ENCODE results near the gene HES1.
"Not testable (repeated sequence)": the region's sequence is repeated elsewhere in the genome, so short reads cannot be mapped to it uniquely, and the experiment has no call there.

HES1 gene

GRCh38 chr3:194124193-194124592 is 11.8 kb upstream of the HES1 start:
- DNase-seq (ENCODE audit: insufficient read length, low spot score) (no peak), FAIRE-seq (no peak)

- no peak for FAIRE-seq
- no peak for DNase-seq (ENCODE audit: insufficient read length, low spot score)
These were observed 10.5 kb upstream of the HES1 start for GRCh38 chr3:194125442-194125841.

GRCh38 chr3:194126790-194127189 is 9.2 kb upstream of the HES1 start:
- no peak for FAIRE-seq
- no peak for DNase-seq (ENCODE audit: insufficient read length, low spot score)

DNA sequence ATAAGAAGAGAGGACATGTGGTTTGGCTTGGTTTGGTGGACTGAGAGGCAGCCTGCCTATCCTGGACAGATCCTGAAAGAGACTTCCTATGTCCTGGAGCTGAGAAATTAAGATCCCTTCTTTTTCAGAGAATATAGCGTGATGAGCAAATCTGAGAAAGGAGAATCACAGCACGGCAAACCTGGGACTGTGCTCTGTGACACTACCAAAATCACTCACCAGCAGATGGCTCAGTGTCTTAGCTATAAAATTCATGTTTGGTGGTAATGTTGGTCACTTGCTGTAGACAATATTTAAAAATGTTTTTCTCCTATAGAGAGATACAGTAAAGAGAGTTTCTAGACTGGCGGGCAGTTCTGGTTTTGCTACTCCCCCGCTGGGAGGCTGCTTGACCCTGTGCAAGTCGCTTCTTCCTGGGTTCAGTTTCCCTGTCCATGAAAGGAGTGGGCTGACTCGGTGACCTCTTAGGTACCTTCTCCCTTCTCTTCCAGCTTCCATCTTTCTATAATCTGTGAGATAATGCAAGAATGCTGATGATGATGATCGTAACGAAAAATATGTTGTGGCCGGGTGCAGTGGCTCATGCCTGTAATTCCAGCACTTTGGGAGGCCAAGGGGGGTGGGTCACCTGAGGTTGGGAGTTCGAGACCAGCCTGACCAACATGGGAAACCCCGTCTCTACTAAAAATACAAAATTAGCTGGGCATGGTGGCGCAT is 7.6 kb upstream of the HES1 start:
- FAIRE-seq (no peak), DNase-seq (ENCODE audit: insufficient read length, low spot score) (no peak)

GRCh38 chr3:194128919-194129295 is 7.0 kb upstream of the HES1 start:
- FAIRE-seq; DNase-seq (ENCODE audit: insufficient read length, low spot score): not testable (repeated sequence)

GRCh38 chr3:194129581-194130133 is 6.3 kb upstream of the HES1 start:
- no peak for FAIRE-seq
- no peak for DNase-seq (ENCODE audit: insufficient read length, low spot score)

- DNase-seq (ENCODE audit: insufficient read length, low spot score): no peak
- FAIRE-seq: no peak
These were observed 5.8 kb upstream of the HES1 start for GRCh38 chr3:194130188-194130587.

DNA sequence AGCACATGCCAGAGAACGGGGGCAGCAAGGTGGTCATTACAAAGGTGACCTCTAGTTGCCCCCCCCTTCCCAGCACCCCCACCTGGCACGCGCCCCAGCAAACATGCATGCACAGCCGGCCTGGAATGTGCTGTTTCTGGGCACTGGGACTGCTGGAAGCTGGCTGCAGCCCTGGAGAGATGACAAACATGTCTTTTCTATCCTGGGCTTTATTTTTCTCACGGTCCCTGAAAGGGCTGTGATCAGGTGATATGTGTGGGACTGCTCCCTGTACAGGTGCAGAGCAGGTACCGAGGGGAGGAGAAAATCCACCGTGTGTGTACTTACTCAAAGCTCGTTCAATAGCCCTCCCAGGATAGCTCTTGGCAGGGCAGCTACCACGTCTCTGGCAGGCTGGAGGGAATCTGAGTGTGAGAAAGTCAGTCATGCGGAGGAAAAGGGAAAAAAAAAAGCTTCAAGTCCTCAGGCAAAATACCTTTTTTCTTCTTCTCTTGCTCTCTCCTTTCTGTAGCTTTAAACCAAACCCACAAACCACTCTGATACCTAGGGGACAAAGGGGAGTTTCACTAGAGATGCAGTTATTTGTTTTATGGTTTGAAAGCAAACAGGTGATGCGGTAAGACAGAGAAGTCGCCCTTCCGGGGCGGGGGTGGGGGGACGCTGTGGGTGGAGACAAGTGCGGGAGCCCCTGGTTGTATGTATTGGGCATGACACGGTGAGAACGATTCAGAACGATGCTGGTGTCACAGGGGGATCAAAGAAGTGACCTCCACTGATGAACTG is 5.0 kb upstream of the HES1 start:
- FAIRE-seq: no peak

DNA sequence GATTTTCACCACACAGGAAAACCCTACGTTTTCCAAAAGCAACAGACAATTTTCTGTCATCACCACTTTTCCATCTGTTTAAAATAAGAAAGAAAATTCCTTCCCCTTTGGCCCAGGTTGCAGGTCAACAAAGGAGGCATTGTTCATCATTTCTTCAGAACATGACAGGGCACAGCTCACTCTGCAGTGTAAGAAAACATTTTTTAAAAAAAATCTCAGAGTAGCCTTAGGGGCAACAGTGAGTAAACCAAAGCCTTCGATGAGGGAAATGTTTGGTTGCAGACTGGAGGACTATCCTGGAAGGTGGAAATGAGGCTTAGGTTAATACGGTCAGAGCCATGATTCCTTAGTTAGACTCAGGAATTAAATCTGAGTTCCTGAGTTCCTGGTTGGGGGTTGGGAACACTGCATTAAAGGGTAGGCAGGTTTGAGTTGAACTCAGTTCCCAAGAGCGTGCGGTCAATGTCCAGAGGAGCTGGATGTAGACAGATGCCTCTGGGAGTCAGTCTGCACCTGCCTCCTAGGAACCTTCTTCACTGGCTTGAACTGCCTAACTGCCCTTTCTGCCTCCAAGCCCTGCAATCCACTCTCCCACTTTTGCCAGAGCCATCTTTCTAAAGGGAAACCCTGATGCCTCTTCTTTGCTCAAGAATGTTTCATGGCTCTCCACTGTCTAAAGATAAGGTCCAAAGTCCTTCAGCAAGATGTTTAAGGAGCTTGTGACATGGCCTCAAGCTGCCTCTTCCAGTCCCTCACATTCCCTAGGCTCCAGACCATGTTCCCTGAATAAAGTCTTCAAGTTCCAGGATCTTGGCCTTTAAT is 3.3 kb upstream of the HES1 start:
- FAIRE-seq (no peak), DNase-seq (ENCODE audit: insufficient read length, low spot score) (no peak)

More for the DNA sequence above, 5.0 kb upstream of the HES1 start:
- DNase-seq (ENCODE audit: insufficient read length, low spot score): no peak

DNA sequence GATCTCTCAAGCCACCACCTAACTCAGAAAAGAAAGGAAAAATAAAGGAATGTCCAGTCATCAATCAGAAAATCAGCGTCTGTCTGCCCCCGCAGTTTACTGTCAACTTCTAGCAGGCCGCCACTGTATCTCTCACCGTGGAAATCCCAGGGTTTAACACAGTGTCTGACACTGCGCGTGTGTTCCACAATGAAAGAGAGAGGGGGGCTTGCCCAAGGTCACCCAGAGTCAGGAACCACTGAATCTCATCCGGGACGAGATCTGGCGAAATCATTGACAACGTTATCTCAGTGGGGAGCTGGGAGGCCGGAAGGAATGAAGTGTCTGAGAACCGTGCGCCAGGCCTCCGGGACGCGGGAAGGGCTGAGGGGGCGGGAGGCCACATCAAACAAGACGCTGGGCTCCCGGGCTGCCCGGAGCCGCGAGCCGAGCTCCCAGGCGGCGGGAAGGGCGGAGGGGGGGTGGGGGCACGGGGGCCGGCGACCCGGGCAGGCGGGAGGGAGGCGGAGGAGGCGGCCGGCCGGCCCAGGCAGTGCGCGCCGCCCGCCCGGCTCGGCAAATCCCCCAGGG is 2.2 kb upstream of the HES1 start:
- FAIRE-seq (no peak), DNase-seq (ENCODE audit: insufficient read length, low spot score) (peak; percentile 43)

DNA sequence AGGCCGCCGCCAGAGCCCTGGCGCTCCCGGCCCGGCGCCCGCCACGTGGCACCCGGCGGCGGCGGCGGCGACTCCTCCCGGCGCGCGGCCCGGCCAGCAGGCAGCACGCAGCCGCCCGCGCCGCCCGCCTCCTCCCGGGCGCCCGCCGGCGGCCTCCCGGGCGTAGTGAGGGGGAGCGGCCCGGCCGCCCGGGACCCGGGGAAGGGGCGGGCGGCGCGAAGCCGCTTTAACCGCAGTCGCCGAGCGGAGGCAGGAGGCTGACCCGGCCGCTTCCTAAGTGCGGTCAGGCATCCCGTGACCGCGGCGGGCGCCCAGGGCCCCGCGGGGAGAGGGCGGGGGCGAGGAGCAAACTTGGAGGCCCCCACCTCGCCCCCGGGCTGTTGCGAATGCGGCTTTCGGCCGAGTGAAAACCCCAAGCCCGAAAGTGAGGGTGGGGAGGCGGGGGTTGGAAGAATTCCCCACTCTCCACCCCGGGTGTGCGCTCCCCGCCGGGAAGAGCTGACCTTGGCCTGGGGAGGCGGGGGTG is 1.7 kb upstream of the HES1 start:
- no peak for FAIRE-seq
- no peak for DNase-seq (ENCODE audit: insufficient read length, low spot score)

DNA sequence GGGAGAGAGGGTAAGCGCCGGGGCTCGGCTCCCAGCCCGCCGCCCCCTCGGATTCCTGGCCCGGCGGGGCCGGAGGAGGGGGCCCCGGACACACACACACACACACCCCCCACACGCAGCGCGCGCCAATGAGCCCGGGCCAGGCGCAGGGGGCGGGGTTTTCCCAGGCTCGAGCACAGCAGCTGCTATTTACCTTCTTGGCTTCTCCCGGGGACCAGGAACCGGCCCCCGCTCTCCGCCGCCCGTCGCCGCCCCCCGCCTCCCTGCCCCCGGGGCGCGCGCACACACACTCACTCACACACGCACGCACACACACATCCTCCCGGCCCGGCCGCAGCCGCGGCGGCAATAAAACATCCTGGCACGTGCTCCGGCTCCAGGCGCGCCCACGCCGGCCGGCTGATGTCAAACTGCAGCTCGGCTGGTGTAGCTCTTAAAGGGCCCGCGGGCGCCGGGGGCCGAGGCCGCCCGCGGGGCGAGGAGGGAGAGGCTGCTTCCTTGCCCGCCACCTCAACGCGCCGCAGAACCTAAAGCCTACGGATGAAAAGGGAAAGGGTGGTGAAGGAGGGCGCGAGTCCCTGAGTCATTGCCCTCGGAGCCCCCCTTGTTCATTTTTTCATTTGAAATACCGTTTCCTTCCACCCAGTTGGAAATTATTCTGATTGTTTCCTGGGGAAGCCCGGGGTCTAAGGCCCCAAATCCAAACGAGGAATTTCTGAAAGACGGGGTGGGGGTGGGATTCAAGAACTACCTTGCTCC is 1.0 kb upstream of the HES1 start:
- peak; percentile 87 for DNase-seq (ENCODE audit: insufficient read length, low spot score)
- peak; percentile 84 for FAIRE-seq

DNA sequence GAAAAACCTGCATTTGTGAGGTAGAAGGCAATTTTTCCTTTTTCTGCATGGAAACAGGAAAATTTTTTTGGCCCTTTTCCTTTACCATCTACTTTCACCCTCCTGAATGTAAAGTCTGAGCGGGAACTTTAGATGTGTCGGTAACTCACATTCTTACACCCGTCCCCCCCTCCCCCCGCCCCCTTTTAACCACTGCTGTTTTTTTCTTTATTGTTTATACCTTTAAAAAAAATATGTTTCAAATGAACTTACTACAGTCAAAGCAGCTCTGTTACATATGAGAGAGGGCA is 487 bp upstream of the HES1 start:
- no peak for FAIRE-seq
- no peak for DNase-seq (ENCODE audit: insufficient read length, low spot score)

DNA sequence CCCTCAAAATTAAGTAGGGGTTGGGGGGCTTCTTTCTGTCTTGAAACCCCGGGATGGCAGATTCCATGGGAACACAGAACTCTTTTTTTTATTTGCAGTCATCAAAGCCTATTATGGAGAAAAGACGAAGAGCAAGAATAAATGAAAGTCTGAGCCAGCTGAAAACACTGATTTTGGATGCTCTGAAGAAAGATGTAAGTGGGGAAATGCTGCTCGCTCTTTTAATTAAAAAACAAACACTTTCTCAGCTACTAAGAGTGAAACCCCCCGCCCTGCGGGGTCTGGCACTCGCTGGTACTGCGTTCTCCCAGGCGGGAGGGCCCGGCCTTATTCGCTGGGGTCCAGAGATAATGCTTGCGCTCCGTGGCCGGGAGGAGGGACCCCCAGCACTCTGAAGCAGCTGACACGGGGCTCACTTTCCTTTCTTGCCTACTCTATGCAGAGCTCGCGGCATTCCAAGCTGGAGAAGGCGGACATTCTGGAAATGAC is 615 bp downstream of the HES1 start:
- DNase-seq (ENCODE audit: insufficient read length, low spot score): no peak
- no peak for FAIRE-seq

DNA sequence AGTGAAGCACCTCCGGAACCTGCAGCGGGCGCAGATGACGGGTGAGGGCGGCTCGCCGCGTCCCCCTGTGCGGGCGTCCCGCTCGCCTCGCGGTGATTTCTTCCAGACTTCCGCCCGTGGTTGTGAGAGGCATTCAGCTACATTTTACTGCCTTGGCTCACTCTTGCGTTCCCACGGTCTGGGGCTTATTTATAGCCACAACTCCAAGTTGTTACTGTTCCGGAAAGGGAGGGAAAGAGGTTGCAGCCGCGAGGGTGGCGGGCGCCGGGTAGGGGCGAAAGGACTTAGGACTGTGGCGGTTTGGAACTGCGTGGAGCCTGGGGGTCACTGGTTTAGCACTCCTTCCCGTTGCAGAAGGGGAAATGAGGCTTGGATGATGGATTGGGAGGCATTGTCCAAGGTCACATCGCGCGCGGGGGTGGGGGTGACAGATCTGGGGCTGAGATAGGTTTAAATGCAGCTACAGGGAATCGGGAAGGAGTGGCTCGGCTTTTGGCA is 1.1 kb downstream of the HES1 start:
- DNase-seq (ENCODE audit: insufficient read length, low spot score): peak; percentile 19
- no peak for FAIRE-seq

DNA sequence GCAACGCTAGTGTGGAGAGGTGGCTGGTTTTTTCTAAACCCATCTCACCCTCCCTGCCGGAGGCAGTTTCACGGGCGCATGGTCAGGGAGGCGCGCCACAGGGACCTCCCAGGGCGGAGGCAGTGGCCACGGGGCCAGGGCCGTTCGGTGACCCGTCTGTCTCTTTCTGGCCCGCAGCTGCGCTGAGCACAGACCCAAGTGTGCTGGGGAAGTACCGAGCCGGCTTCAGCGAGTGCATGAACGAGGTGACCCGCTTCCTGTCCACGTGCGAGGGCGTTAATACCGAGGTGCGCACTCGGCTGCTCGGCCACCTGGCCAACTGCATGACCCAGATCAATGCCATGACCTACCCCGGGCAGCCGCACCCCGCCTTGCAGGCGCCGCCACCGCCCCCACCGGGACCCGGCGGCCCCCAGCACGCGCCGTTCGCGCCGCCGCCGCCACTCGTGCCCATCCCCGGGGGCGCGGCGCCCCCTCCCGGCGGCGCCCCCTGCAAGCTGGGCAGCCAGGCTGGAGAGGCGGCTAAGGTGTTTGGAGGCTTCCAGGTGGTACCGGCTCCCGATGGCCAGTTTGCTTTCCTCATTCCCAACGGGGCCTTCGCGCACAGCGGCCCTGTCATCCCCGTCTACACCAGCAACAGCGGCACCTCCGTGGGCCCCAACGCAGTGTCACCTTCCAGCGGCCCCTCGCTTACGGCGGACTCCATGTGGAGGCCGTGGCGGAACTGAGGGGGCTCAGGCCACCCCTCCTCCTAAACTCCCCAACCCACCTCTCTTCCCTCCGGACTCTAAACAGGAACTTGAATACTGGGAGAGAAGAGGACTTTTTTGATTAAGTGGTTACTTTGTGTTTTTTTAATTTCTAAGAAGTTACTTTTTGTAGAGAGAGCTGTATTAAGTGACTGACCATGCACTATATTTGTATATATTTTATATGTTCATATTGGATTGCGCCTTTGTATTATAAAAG is 1.8 kb downstream of the HES1 start:
- FAIRE-seq (peak; percentile 54), DNase-seq (ENCODE audit: insufficient read length, low spot score) (peak; percentile 23)

- DNase-seq (ENCODE audit: insufficient read length, low spot score) (no peak), FAIRE-seq (no peak)
These were observed 2.8 kb downstream of the HES1 start for GRCh38 chr3:194138732-194139070.

- peak; percentile 25 for DNase-seq (ENCODE audit: insufficient read length, low spot score)
- no peak for FAIRE-seq
These were observed 3.3 kb downstream of the HES1 start for GRCh38 chr3:194139071-194139813.
